H9 (cell line): Measurements from ENCODE around the gene MRM3. TPM values are rescaled to one million over a fixed set of nuclear protein-coding genes. Genes with fewer than 3 reads are reported as not detected.

Source experiments
- DNase-seq: peaks from one replicate; pipeline ENCODE4 v3.0.0-alpha.2; 2017
- H2AFZ ChIP-seq: one replicate; pipeline ENCODE4 v1.6.1; 2013; ENCODE audit warnings: mild to moderate bottlenecking, low read length, control low read depth, moderate library complexity
- H2AK5ac ChIP-seq: 2 replicates; pipeline ENCODE4 v1.6.1; 2013; ENCODE audit warnings: low read length, control low read depth, mixed read lengths; ENCODE audit not compliant: insufficient read length
- H2BK120ac ChIP-seq: one replicate; pipeline ENCODE4 v1.6.1; 2013; ENCODE audit warnings: low read depth, mild to moderate bottlenecking, low read length, control low read depth, inconsistent platforms; ENCODE audit not compliant: poor library complexity, severe bottlenecking
- H2BK12ac ChIP-seq: 2 replicates; pipeline ENCODE4 v1.6.1; 2013; ENCODE audit warnings: low read length, control low read depth, mixed read lengths, low read depth; ENCODE audit not compliant: insufficient read length
- H2BK15ac ChIP-seq: 2 replicates; pipeline ENCODE4 v1.6.1; 2013; ENCODE audit warnings: low read depth, low read length, control low read depth
- H2BK20ac ChIP-seq: one replicate; pipeline ENCODE4 v1.6.1; 2013; ENCODE audit warnings: low read depth, mild to moderate bottlenecking, low read length, control low read depth, inconsistent platforms; ENCODE audit not compliant: poor library complexity, severe bottlenecking
- H2BK5ac ChIP-seq: 2 replicates; pipeline ENCODE4 v1.6.1; 2013; ENCODE audit warnings: low read length, control low read depth, mixed read lengths; ENCODE audit not compliant: insufficient read length
- H3K14ac ChIP-seq: 2 replicates; pipeline ENCODE4 v1.6.1; 2013; ENCODE audit warnings: low read length, control low read depth; ENCODE audit not compliant: insufficient read depth
- H3K18ac ChIP-seq: 2 replicates; pipeline ENCODE4 v1.6.1; 2013; ENCODE audit warnings: low read depth, mild to moderate bottlenecking, mixed read lengths, low read length, control low read depth; ENCODE audit not compliant: insufficient read length
- H3K23ac ChIP-seq: 2 replicates; pipeline ENCODE4 v1.6.1; 2013; ENCODE audit warnings: low read length, control low read depth, mixed read lengths, low read depth; ENCODE audit not compliant: insufficient read length
- H3K23me2 ChIP-seq: 2 replicates; pipeline ENCODE4 v1.6.1; 2013; ENCODE audit warnings: low read depth, mild to moderate bottlenecking, mixed read lengths, low read length, control low read depth; ENCODE audit not compliant: insufficient read length, poor library complexity, severe bottlenecking
- H3K27ac ChIP-seq: 2 replicates; pipeline ENCODE4 v1.5.1; 2013; ENCODE audit warnings: low read length, control low read depth, mixed read lengths, low read depth; ENCODE audit not compliant: insufficient read length
- H3K27me3 ChIP-seq: 2 replicates; pipeline ENCODE4 v1.6.1; 2013; ENCODE audit warnings: low read length, control low read depth, inconsistent platforms; ENCODE audit not compliant: insufficient read depth
- H3K4ac ChIP-seq: 2 replicates; pipeline ENCODE4 v1.6.1; 2013; ENCODE audit warnings: low read depth, mild to moderate bottlenecking, control low read depth, inconsistent platforms, low read length, moderate library complexity
- H3K4me1 ChIP-seq: 2 replicates; pipeline ENCODE4 v1.6.1; 2013; ENCODE audit warnings: low read length, control low read depth, inconsistent platforms; ENCODE audit not compliant: insufficient read depth
- H3K4me2 ChIP-seq: 2 replicates; pipeline ENCODE4 v1.6.1; 2013; ENCODE audit warnings: low read length, control low read depth, mixed read lengths; ENCODE audit not compliant: insufficient read length, insufficient read depth
- H3K56ac ChIP-seq: 2 replicates; pipeline ENCODE4 v1.6.1; 2013; ENCODE audit warnings: low read depth, mild to moderate bottlenecking, mixed read lengths, low read length, control low read depth; ENCODE audit not compliant: insufficient read length
- H3K79me1 ChIP-seq: 2 replicates; pipeline ENCODE4 v1.6.1; 2013; ENCODE audit warnings: low read depth, mild to moderate bottlenecking, moderate library complexity, low read length, control low read depth, inconsistent platforms; ENCODE audit not compliant: insufficient read depth, poor library complexity, severe bottlenecking
- H3K79me2 ChIP-seq: 2 replicates; pipeline ENCODE4 v1.6.1; 2013; ENCODE audit warnings: low read length, control low read depth, inconsistent platforms; ENCODE audit not compliant: insufficient read depth
- H3K9ac ChIP-seq: 2 replicates; pipeline ENCODE4 v1.6.1; 2013; ENCODE audit warnings: low read length, control low read depth, mixed read lengths; ENCODE audit not compliant: insufficient read length; ENCODE audit errors: extremely low read depth
- H3K9me3 ChIP-seq: one replicate; pipeline ENCODE4 v1.6.1; 2013; ENCODE audit warnings: low read depth, low read length, inconsistent platforms; ENCODE audit not compliant: control insufficient read depth
- H3T11ph ChIP-seq: one replicate; pipeline ENCODE4 v1.6.1; 2013; ENCODE audit warnings: mild to moderate bottlenecking, low read length, control low read depth, inconsistent platforms
- H4K20me1 ChIP-seq: one replicate; pipeline ENCODE4 v1.6.1; 2013; ENCODE audit not compliant: control insufficient read depth, insufficient read length, insufficient read depth
- H4K5ac ChIP-seq: 2 replicates; pipeline ENCODE4 v1.6.1; 2013; ENCODE audit warnings: low read depth, mild to moderate bottlenecking, mixed read lengths, low read length, control low read depth; ENCODE audit not compliant: insufficient read length
- H4K8ac ChIP-seq: replicated peaks from 2 replicates; pipeline ENCODE4 v1.6.1; 2013; ENCODE audit warnings: low read length, control low read depth, mixed read lengths, low read depth; ENCODE audit not compliant: insufficient read length
- H4K91ac ChIP-seq: 2 replicates; pipeline ENCODE4 v1.6.1; 2013; ENCODE audit warnings: low read depth, mild to moderate bottlenecking, moderate library complexity, mixed read lengths, low read length, control low read depth; ENCODE audit not compliant: insufficient read length
- H3K27ac Mint-ChIP-seq, 3 experiments: 2 replicates in 2 of 3; 3 replicates in 1 of 3; pipeline ENCODE4 v1.8.0; 2020 to 2021; ENCODE audit warnings: mixed read lengths in 3 of 3, mild to moderate bottlenecking in 1 of 3, moderate library complexity in 1 of 3
- H3K27me3 Mint-ChIP-seq: 2 replicates; pipeline ENCODE4 v1.8.0; 2021; ENCODE audit warnings: low read depth, mild to moderate bottlenecking, moderate library complexity, mixed read lengths
- H3K36me3 Mint-ChIP-seq, 3 experiments: 2 replicates in 2 of 3; 3 replicates in 1 of 3; pipeline ENCODE4 v1.8.0; 2020 to 2021; ENCODE audit warnings: low read depth in 3 of 3, mixed read lengths in 3 of 3; ENCODE audit not compliant: insufficient read depth in 1 of 3
- H3K4me1 Mint-ChIP-seq, 2 experiments: 2 replicates each; pipeline ENCODE4 v1.8.0; 2020; ENCODE audit warnings: mixed read lengths in 2 of 2
- H3K4me3 Mint-ChIP-seq, 2 experiments: 2 replicates in 1 of 2; 3 replicates in 1 of 2; pipeline ENCODE4 v1.8.0; 2020 to 2021; ENCODE audit warnings: mild to moderate bottlenecking in 2 of 2, mixed read lengths in 2 of 2, moderate library complexity in 1 of 2
- H3K9me3 Mint-ChIP-seq, 2 experiments: 2 replicates in 1 of 2; 3 replicates in 1 of 2; pipeline ENCODE4 v1.8.0; 2020; ENCODE audit warnings: mild to moderate bottlenecking in 2 of 2, mixed read lengths in 2 of 2, moderate library complexity in 1 of 2
- CTCF ChIP-seq: fragments of 200-600 bp; sonication (generic); conservative IDR thresholded peaks from 3 replicates; pipeline ENCODE4 v1.8.0; 2021; ENCODE audit warnings: antibody characterized with exemption, mild to moderate bottlenecking
- WGBS: extraction: QIAGEN DNeasy Blood & Tissue Kit; methylation state at CpG from one replicate; pipeline ENCODE4 v1.1.7; 2013; ENCODE audit warnings: missing lambda C conversion rate, low lambda C conversion rate, mixed read lengths; ENCODE audit not compliant: insufficient read length; ENCODE audit errors: extremely low coverage; 5-methylcytosine and 5-hydroxymethylcytosine counted together
- total RNA-seq: library from RNA; stranded (reverse); gene quantifications from 2 replicates; pipeline ENCODE4 v1.2.1, GENCODE V29; 2021

The MRM3 gene
- total RNA-seq, 1 experiment from 2014 or later = 25.3 TPM

GRCh38 chr17:830381-830780, 48.2 kb downstream of the MRM3 start:
- no peak overlapping the region for H3K9ac ChIP-seq
- H4K91ac ChIP-seq = no peak overlapping the region
- H3K56ac ChIP-seq = no peak overlapping the region
- H3K23me2 ChIP-seq = no peaks in the 10 kb centered on the region
- no peak overlapping the region for H2BK5ac ChIP-seq
- H4K20me1 ChIP-seq = no peaks in the 10 kb centered on the region
- peaks cover 2% of the 10 kb centered on the region; the same call in 1 of the 2 replicates for H3K4me1 ChIP-seq
- no peak overlapping the region for H3K14ac ChIP-seq
- no peak overlapping the region for H2BK20ac ChIP-seq
- no peaks in the 10 kb centered on the region for H3K27me3 ChIP-seq
- no peak overlapping the region for H2BK120ac ChIP-seq
- H3K27ac ChIP-seq = no peak overlapping the region
- no peak overlapping the region for H2BK12ac ChIP-seq
- H3K4ac ChIP-seq = no peak overlapping the region
- Mint-ChIP-seq H3K4me1 (peaks cover 3 to 9% of the 10 kb centered on the region in 2 experiments), H3K36me3 (peaks cover 13 to 14% (median 14%) of the 10 kb centered on the region in 3 experiments), H3K27ac (peak overlapping the region in 1 of 3 experiments; percentile 24; a peak in 1 of 7 replicates), H3K4me3 (no peak overlapping the region), H3K27me3 (no peaks in the 10 kb centered on the region), H3K9me3 (peaks cover 0 to 3% of the 10 kb centered on the region in 2 experiments; a peak in 2 of 5 replicates)
- no peak overlapping the region for H2BK15ac ChIP-seq
- no peak overlapping the region for H3K23ac ChIP-seq
- WGBS = no CpG with 5 or more reads among the region's 19 CpGs
- TF ChIP-seq CTCF = no peak
- H2AFZ ChIP-seq = no peak overlapping the region
- no peak overlapping the region for H4K8ac ChIP-seq
- H4K5ac ChIP-seq = no peak overlapping the region
- DNase-seq = no peak
- no peak overlapping the region for H3T11ph ChIP-seq
- H2AK5ac ChIP-seq = no peak overlapping the region
- no peaks in the 10 kb centered on the region for H3K9me3 ChIP-seq
- peaks cover 3% of the 10 kb centered on the region for H3K79me1 ChIP-seq
- peaks cover 2% of the 10 kb centered on the region; the same call in 1 of the 2 replicates for H3K79me2 ChIP-seq
- H3K4me2 ChIP-seq = no peak overlapping the region
- no peak overlapping the region for H3K18ac ChIP-seq
